T-cell (primary cell): ENCODE data around the gene MAPK11. TPM values are rescaled to one million over a fixed set of nuclear protein-coding genes. Genes with fewer than 3 reads are reported as not detected.

Source experiments
- ATAC-seq, 4 experiments: fragments of 200-7000 bp in 3 of 4; fragments of 150-1000 bp in 1 of 4; cut with Tn5 transposase; replicated peaks in 1 of 4; 1 replicate in 3 of 4; 2 replicates in 1 of 4; pipeline ENCODE4 v1.10.0; 2021; ENCODE audit warnings: moderate library complexity in 3 of 4, mild to moderate bottlenecking in 2 of 4, moderate number of reproducible peaks in 1 of 4
- CTCF ChIA-PET, 2 donors: fragments of 300-600 bp; sonication (Branson Sonifier 250); formaldehyde crosslinking; loops; one replicate each; lab custom pipeline; 2022; ENCODE audit warnings: antibody characterized with exemption in 2 of 2; lab: Charles Lee
- POLR2A ChIA-PET, 2 donors: fragments of 300-600 bp; sonication (Branson Sonifier 250); formaldehyde crosslinking; loops; one replicate each; lab custom pipeline; 2022; ENCODE audit warnings: antibody characterized with exemption in 2 of 2; lab: Charles Lee
- DNase-seq, 35 experiments: peaks; one replicate each; pipeline versions ENCODE4 v3.0.0 to v3.0.0-alpha.2; 2013 to 2023
- H3K27ac ChIP-seq: one replicate; pipeline ENCODE4 v1.5.1; 2013; ENCODE audit warnings: low read length
- H3K27me3 ChIP-seq, 2 experiments: replicated peaks in 1 of 2; 1 replicate in 1 of 2; 2 replicates in 1 of 2; pipeline versions ENCODE4 v1.6.1 to v1.7.0; 2013; ENCODE audit warnings: low read length in 1 of 2, mixed read lengths in 1 of 2; ENCODE audit not compliant: control insufficient read depth in 2 of 2, insufficient read depth in 2 of 2; ENCODE audit errors: extremely low read depth in 1 of 2
- H3K36me3 ChIP-seq, 2 donors: 1 replicate in 1 of 2; 2 replicates in 1 of 2; pipeline versions ENCODE4 v1.6.1 to v1.7.0; 2013; ENCODE audit warnings: low read length in 1 of 2; ENCODE audit not compliant: control insufficient read depth in 2 of 2, insufficient read depth in 1 of 2; ENCODE audit errors: extremely low read depth in 1 of 2
- H3K4me1 ChIP-seq, 2 experiments: 1 replicate in 1 of 2; 2 replicates in 1 of 2; pipeline versions ENCODE4 v1.6.1 to v1.7.0; 2013; ENCODE audit warnings: low read length in 2 of 2, mixed read lengths in 1 of 2; ENCODE audit not compliant: insufficient read depth in 2 of 2, control insufficient read depth in 1 of 2; ENCODE audit errors: extremely low read depth in 1 of 2
- H3K4me3 ChIP-seq, 2 donors: 1 replicate in 1 of 2; 2 replicates in 1 of 2; pipeline versions ENCODE4 v1.5.1 to v1.7.0; 2013; ENCODE audit warnings: mild to moderate bottlenecking in 2 of 2, low read length in 1 of 2, moderate library complexity in 1 of 2; ENCODE audit not compliant: control insufficient read depth in 1 of 2; ENCODE audit errors: extremely low read depth in 1 of 2
- H3K9me3 ChIP-seq: 2 replicates; pipeline ENCODE4 v1.7.0; 2013
- H3K27ac Mint-ChIP-seq, 2 donors: one replicate each; pipeline ENCODE4 v1.8.0; 2020 to 2021; ENCODE audit warnings: mild to moderate bottlenecking in 2 of 2, mixed read lengths in 2 of 2
- H3K27me3 Mint-ChIP-seq, 2 donors: one replicate each; pipeline ENCODE4 v1.8.0; 2021 to 2022; ENCODE audit warnings: mixed read lengths in 2 of 2
- H3K36me3 Mint-ChIP-seq: one replicate; pipeline ENCODE4 v1.8.0; 2021; ENCODE audit warnings: mixed read lengths
- H3K4me1 Mint-ChIP-seq, 3 donors: one replicate each; pipeline ENCODE4 v1.8.0; 2020 to 2022; ENCODE audit warnings: mixed read lengths in 3 of 3, mild to moderate bottlenecking in 1 of 3
- H3K4me3 Mint-ChIP-seq, 3 donors: one replicate each; pipeline ENCODE4 v1.8.0; 2020 to 2022; ENCODE audit warnings: mild to moderate bottlenecking in 3 of 3, mixed read lengths in 3 of 3, moderate library complexity in 3 of 3
- H3K9me3 Mint-ChIP-seq, 3 donors: one replicate each; pipeline ENCODE4 v1.8.0; 2020 to 2022; ENCODE audit warnings: mixed read lengths in 3 of 3
- WGBS: methylation state at CpG from one replicate; pipeline ENCODE4 v1.1.5; 2013; ENCODE audit warnings: missing lambda C conversion rate; ENCODE audit not compliant: insufficient coverage; 5-methylcytosine and 5-hydroxymethylcytosine counted together
- total RNA-seq, 35 experiments: library from RNA in 6 of 35; stranded (reverse) in 6 of 35; fragments of 120-200 nt in 1 of 35; gene quantifications; one replicate each; pipeline versions ENCODE4 v1.2.1 to v1.2.4 and lab custom pipeline; 2013 to 2026

Gene MAPK11
- total RNA-seq, 5 donors from 2014 or later (not counting 1 experiment from before 2014, with no cell fraction given) = 3.5 to 8.9 (median 5.6) TPM

- ChIA-PET POLR2A (interaction anchor here (0.5 to 1.0 kb wide), 2 partner anchors 57 to 77 kb away, joined by 3 to 5 read pairs; no protein-coding TSS in a partner anchor), CTCF (no interaction called here)
- no peaks in the 10 kb centered on the region for H3K9me3 Mint-ChIP-seq
- no peaks in the 10 kb centered on the region for H3K27me3 Mint-ChIP-seq
- DNase-seq (no peak), ATAC-seq (no peak)
- 94% methylated on average over 22 of the region's 29 CpGs for WGBS
- Histone ChIP-seq H3K27me3 (no peaks in the 10 kb centered on the region), H3K9me3 (no peaks in the 10 kb centered on the region), H3K36me3 (peaks cover 14 to 29% of the 10 kb centered on the region in 2 donors), H3K4me3 (no peak overlapping the region), H3K4me1 (peaks cover 11 to 76% of the 10 kb centered on the region in 2 experiments), H3K27ac (peak overlapping the region; percentile 27)
- peaks cover 10% of the 10 kb centered on the region for H3K36me3 Mint-ChIP-seq
- H3K4me1 Mint-ChIP-seq = peaks cover 23 to 37% (median 31%) of the 10 kb centered on the region in 3 donors
- no peak overlapping the region for H3K27ac Mint-ChIP-seq
- H3K4me3 Mint-ChIP-seq = peak overlapping the region in 2 of 3 donors; percentile 13 to 91
These were observed 21.7 kb downstream of the MAPK11 start for GRCh38 chr22:50248196-50249081.

DNA sequence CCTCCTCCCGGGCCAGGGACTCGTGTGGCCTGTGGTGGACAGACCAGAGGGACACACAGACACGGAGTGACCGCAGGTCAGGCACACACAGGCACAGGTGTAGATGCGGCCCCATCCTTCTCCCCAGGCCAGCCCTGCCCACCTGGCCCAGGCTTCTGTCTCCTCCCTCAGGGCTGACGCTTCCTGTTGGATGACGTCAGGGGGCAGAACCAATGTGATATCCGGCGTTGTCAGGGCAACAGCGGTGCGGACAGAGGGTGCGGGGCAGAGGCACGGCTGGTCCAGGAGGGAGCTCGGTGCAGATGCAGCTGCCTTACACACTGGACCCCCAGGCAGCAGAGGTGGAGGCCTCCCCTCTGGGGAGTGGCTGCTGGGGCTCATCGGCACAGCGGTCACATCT, 22.4 kb downstream of the MAPK11 start:
- Histone ChIP-seq H3K4me1 (peaks cover 16 to 83% of the 10 kb centered on the region in 2 experiments), H3K4me3 (no peak overlapping the region), H3K9me3 (no peaks in the 10 kb centered on the region), H3K36me3 (peaks cover 14 to 29% of the 10 kb centered on the region in 2 donors), H3K27ac (peak overlapping the region; percentile 27), H3K27me3 (no peaks in the 10 kb centered on the region)
- Mint-ChIP-seq H3K27ac (peak overlapping the region; percentile 28 to 76), H3K4me3 (peak overlapping the region; percentile 13 to 91 (median 41)), H3K36me3 (peaks cover 10% of the 10 kb centered on the region), H3K9me3 (no peaks in the 10 kb centered on the region), H3K4me1 (peaks cover 28 to 41% (median 34%) of the 10 kb centered on the region in 3 donors), H3K27me3 (no peaks in the 10 kb centered on the region)
- CTCF ChIA-PET = no interaction called here
- peak in 28 of 35 experiments; percentile 25 to 76 (median 45) for DNase-seq
- 68% methylated on average over 16 of the region's 16 CpGs for WGBS
- POLR2A ChIA-PET = interaction anchor here in 1 of 2 donors (1.0 kb wide), 1 partner anchor 57 kb away, joined by 3 read pairs; no protein-coding TSS in a partner anchor
- ATAC-seq = no peak

- Mint-ChIP-seq H3K36me3 (peaks cover 10% of the 10 kb centered on the region), H3K27me3 (no peaks in the 10 kb centered on the region), H3K4me3 (peak overlapping the region; percentile 59 to 91 (median 65)), H3K9me3 (no peaks in the 10 kb centered on the region), H3K4me1 (peaks cover 40 to 49% (median 42%) of the 10 kb centered on the region in 3 donors), H3K27ac (peak overlapping the region; percentile 36 to 58)
- Histone ChIP-seq H3K27ac (no peak overlapping the region), H3K9me3 (no peaks in the 10 kb centered on the region), H3K4me1 (peaks cover 22 to 87% of the 10 kb centered on the region in 2 experiments), H3K4me3 (no peak overlapping the region), H3K36me3 (peaks cover 14 to 29% of the 10 kb centered on the region in 2 donors), H3K27me3 (no peaks in the 10 kb centered on the region)
- CTCF ChIA-PET = no interaction called here
- no peak for ATAC-seq
- POLR2A ChIA-PET = interaction anchor here in 1 of 2 donors (0.7 kb wide), 1 partner anchor 23 kb away, joined by 3 read pairs; no protein-coding TSS in a partner anchor
- no peak for DNase-seq
- WGBS = 96% methylated on average over 14 of the region's 20 CpGs
These were observed 23.7 kb downstream of the MAPK11 start for GRCh38 chr22:50246242-50247175.

DNA sequence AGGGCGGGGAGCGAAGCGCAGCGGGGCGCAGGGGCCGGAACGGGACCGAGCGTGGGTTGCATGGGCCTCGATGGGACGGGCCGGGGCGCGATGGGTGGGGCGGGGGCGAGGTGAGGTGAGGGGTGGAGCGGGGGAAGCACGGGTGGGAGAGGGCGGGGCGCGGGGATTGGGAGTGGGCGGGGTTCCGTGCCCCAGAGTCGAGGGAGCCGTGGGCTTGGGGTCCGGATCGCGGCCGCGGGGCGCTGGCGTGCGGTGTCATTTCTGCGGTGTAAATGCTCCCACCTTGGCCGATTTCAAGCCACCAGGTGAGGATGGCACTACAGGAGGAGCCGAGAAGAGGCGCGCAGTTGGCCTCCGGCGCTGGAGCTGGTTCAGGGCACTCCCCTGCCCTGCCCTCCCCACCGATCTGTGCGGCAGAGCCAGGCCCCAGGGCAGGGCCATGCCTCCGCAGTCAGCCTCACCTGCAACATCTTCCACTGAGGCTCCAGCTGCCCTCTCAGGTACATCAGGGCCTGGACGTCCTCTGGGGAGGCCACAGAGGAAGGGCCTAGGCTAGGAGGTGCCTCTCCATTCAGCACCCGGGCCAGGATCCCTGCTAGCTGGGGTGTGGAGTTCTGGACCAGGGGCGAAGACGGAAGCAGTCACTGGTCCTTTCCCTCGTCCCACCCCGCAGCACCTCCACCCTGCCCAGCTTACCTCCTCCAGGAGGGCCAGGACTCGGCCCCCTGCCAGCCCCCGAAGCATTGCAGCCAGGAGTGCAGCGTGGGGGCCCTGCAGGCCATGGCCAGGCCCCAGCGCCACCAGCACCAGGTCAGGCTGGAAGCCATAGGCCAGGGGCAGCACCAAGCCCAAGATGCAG, 24.7 kb downstream of the MAPK11 start:
- Histone ChIP-seq H3K4me3 (peak overlapping the region; percentile 77 to 82), H3K27me3 (no peaks in the 10 kb centered on the region), H3K27ac (peak overlapping the region; percentile 91), H3K9me3 (no peaks in the 10 kb centered on the region), H3K4me1 (peaks cover 20 to 92% of the 10 kb centered on the region in 2 experiments), H3K36me3 (peaks cover 14 to 29% of the 10 kb centered on the region in 2 donors)
- peak in 1 of 35 experiments; percentile 34 for DNase-seq
- Mint-ChIP-seq H3K9me3 (no peaks in the 10 kb centered on the region), H3K36me3 (peaks cover 12% of the 10 kb centered on the region), H3K27me3 (no peaks in the 10 kb centered on the region), H3K4me1 (peaks cover 47 to 54% (median 50%) of the 10 kb centered on the region in 3 donors), H3K4me3 (peak overlapping the region; percentile 91 to 97 (median 95)), H3K27ac (peak overlapping the region; percentile 99 to 100)
- WGBS = 17% methylated on average over 25 of the region's 53 CpGs
- peak; percentile 39 to 51 (median 44) for ATAC-seq
- ChIA-PET CTCF (no interaction called here), POLR2A (interaction anchor here in 1 of 2 donors (0.7 kb wide), 1 partner anchor 22 kb away, joined by 3 read pairs; no protein-coding TSS in a partner anchor)

- ATAC-seq (peak; percentile 82 to 85 (median 84)), DNase-seq (peak; percentile 79 to 97 (median 89))
- H3K9me3 ChIP-seq = no peaks in the 10 kb centered on the region
- Mint-ChIP-seq H3K27ac (peak within 1 kb of the TSS; percentile 99 to 100), H3K4me3 (peak within 1 kb of the TSS; percentile 91 to 97 (median 95)), H3K4me1 (peaks cover 42 to 49% (median 44%) of the 10 kb centered on the region in 3 donors), H3K9me3 (no peaks in the 10 kb centered on the region), H3K36me3 (peaks cover 19% of the 10 kb centered on the region), H3K27me3 (no peaks in the 10 kb centered on the region)
- peak within 1 kb of the TSS; percentile 77 to 82 for H3K4me3 ChIP-seq
- ChIA-PET POLR2A (interaction anchor here in 1 of 2 donors (0.5 kb wide), 2 partner anchors 110 to 283 kb away, joined by 3 to 4 read pairs; no protein-coding TSS in a partner anchor), CTCF (interaction anchor here (0.6 to 1.3 kb wide), 5 partner anchors 48 to 376 kb away, joined by 3 to 8 read pairs (median 4); partner anchors contain the start of gene SCO2 (in 1 of the 2))
- H3K36me3 ChIP-seq = peaks cover 14 to 37% of the 10 kb centered on the region in 2 donors
- under 1% methylated on average over 75 of the region's 76 CpGs for WGBS
- no peaks in the 10 kb centered on the region for H3K27me3 ChIP-seq
- H3K4me1 ChIP-seq = peaks cover 16 to 85% of the 10 kb centered on the region in 2 experiments
- peak within 1 kb of the TSS; percentile 91 for H3K27ac ChIP-seq
These were observed 25.6 kb downstream of the MAPK11 start, which contains the start of gene TUBGCP6 for GRCh38 chr22:50244420-50245213. TUBGCP6 (minus strand) TSS chr22:50245023; CDS start chr22:50244459, 564 bp downstream.
